HTERT RPE-1 (cell line): Measurements from ENCODE around the gene IRF2.

Experiments used
- in situ Hi-C: fragments of 300-500 bp; cut with MboI; formaldehyde crosslinking; loops from 4 replicates; pipeline ENCODE4 v1.14.3; 2020; ENCODE audit warnings: low sequenced_read_pairs

Gene IRF2

GRCh38 chr4:184433258-184433892, 41.0 kb downstream of the IRF2 start:
- in situ Hi-C loops: no loop called here

GRCh38 chr4:184432127-184432922, 42.0 kb downstream of the IRF2 start:
- in situ Hi-C loops: no loop called here

- in situ Hi-C loops: no loop called here
Observed at GRCh38 chr4:184430163-184430562, 44.2 kb downstream of the IRF2 start.

- in situ Hi-C loops: no loop called here
Observed at GRCh38 chr4:184428787-184429186, 45.6 kb downstream of the IRF2 start.

GRCh38 chr4:184427687-184428086, 46.7 kb downstream of the IRF2 start:
- in situ Hi-C loops: no loop called here

GRCh38 chr4:184427093-184427492, 47.3 kb downstream of the IRF2 start:
- in situ Hi-C loops: no loop called here

GRCh38 chr4:184424993-184425758, 49.2 kb downstream of the IRF2 start:
- in situ Hi-C loops: no loop called here

- in situ Hi-C loops: no loop called here
Observed at GRCh38 chr4:184424279-184424678, 50.1 kb downstream of the IRF2 start.

- in situ Hi-C loops: no loop called here
Observed at GRCh38 chr4:184423003-184423686, 51.2 kb downstream of the IRF2 start.

GRCh38 chr4:184422378-184422777, 52.0 kb downstream of the IRF2 start:
- in situ Hi-C loops: no loop called here

- in situ Hi-C loops: no loop called here
Observed at GRCh38 chr4:184421533-184422155, 52.7 kb downstream of the IRF2 start.

GRCh38 chr4:184420881-184421416, 53.4 kb downstream of the IRF2 start:
- in situ Hi-C loops: no loop called here

- in situ Hi-C loops: no loop called here
Observed at GRCh38 chr4:184420402-184420801, 53.9 kb downstream of the IRF2 start.

- in situ Hi-C loops: no loop called here
Observed at GRCh38 chr4:184419976-184420375, 54.4 kb downstream of the IRF2 start.

- in situ Hi-C loops: no loop called here
Observed at GRCh38 chr4:184417802-184418511, 56.4 kb downstream of the IRF2 start.

GRCh38 chr4:184416913-184417734, 57.2 kb downstream of the IRF2 start:
- in situ Hi-C loops: no loop called here

- in situ Hi-C loops: no loop called here
Observed at GRCh38 chr4:184415071-184415470, 59.3 kb downstream of the IRF2 start.

GRCh38 chr4:184413261-184414046, 60.9 kb downstream of the IRF2 start:
- in situ Hi-C loops: no loop called here
